ENCODE data around the gene DOCK2.

The DOCK2 gene

GRCh38 chr5:169901896-169902295 is 264.8 kb downstream of the DOCK2 start:
- Histone ChIP-seq H3K4me1 (ENCODE audit: control insufficient read depth, low read length) (no peaks in the 10 kb centered on the region), H3K4me2 (ENCODE audit: low read length) (no peak overlapping the region), H3K27me3 (ENCODE audit: control insufficient read depth, low read length) (no peaks in the 10 kb centered on the region), H3F3A (ENCODE audit: control insufficient read depth, insufficient read depth) (no peaks in the 10 kb centered on the region), H3K4me3 (ENCODE audit: low read length) (no peak overlapping the region), H4K20me1 (ENCODE audit: control insufficient read depth, insufficient read depth, low read depth, low read length) (no peaks in the 10 kb centered on the region), H3K79me2 (ENCODE audit: control insufficient read depth, low read length) (no peaks in the 10 kb centered on the region), H3K27ac (ENCODE audit: low read depth, low read length) (no peak overlapping the region), H3K9me3 (ENCODE audit: control insufficient read depth, insufficient read depth, low read length) (no peaks in the 10 kb centered on the region), H3K9me2 (replicated peaks; ENCODE audit: control insufficient read depth, low read length) (no peaks in the 10 kb centered on the region), H3K36me3 (ENCODE audit: control insufficient read depth, low read length) (peaks cover 9% of the 10 kb centered on the region)
- TF ChIP-seq CTCF (IDR thresholded peaks at IDR 0.05; ENCODE audit: low read depth, low read length, poor library complexity, severe bottlenecking) (no peak), EZH2phosphoT487 (IDR thresholded peaks at IDR 0.05; ENCODE audit: borderline replicate concordance, low read length) (no peak)

GRCh38 chr5:169904059-169904458 is 267.0 kb downstream of the DOCK2 start:
- Histone ChIP-seq H3K9me2 (replicated peaks; ENCODE audit: control insufficient read depth, low read length) (no peaks in the 10 kb centered on the region), H4K20me1 (ENCODE audit: control insufficient read depth, insufficient read depth, low read depth, low read length) (no peaks in the 10 kb centered on the region), H3K9me3 (ENCODE audit: control insufficient read depth, insufficient read depth, low read length) (no peaks in the 10 kb centered on the region), H3K4me1 (ENCODE audit: control insufficient read depth, low read length) (no peaks in the 10 kb centered on the region), H3F3A (ENCODE audit: control insufficient read depth, insufficient read depth) (no peaks in the 10 kb centered on the region), H3K27ac (ENCODE audit: low read depth, low read length) (no peak overlapping the region), H3K79me2 (ENCODE audit: control insufficient read depth, low read length) (no peaks in the 10 kb centered on the region), H3K27me3 (ENCODE audit: control insufficient read depth, low read length) (no peaks in the 10 kb centered on the region), H3K4me3 (ENCODE audit: low read length) (no peak overlapping the region), H3K36me3 (ENCODE audit: control insufficient read depth, low read length) (peaks cover 6% of the 10 kb centered on the region), H3K4me2 (ENCODE audit: low read length) (no peak overlapping the region)
- no peak for TF ChIP-seq CTCF (IDR thresholded peaks at IDR 0.05; ENCODE audit: low read depth, low read length, poor library complexity, severe bottlenecking)

- no peaks in the 10 kb centered on the region for H3K79me2 ChIP-seq (ENCODE audit: control insufficient read depth, low read length)
- no peak overlapping the region for H3K4me3 ChIP-seq (ENCODE audit: low read length)
- no peaks in the 10 kb centered on the region for H3K27me3 ChIP-seq (ENCODE audit: control insufficient read depth, low read length)
- no peak overlapping the region for H3K4me2 ChIP-seq (ENCODE audit: low read length)
- H3K9me3 ChIP-seq (ENCODE audit: control insufficient read depth, insufficient read depth, low read length): no peaks in the 10 kb centered on the region
- peaks cover 1% of the 10 kb centered on the region for H3K36me3 ChIP-seq (ENCODE audit: control insufficient read depth, low read length)
- H3K9me2 ChIP-seq (replicated peaks; ENCODE audit: control insufficient read depth, low read length): no peaks in the 10 kb centered on the region
- TF ChIP-seq CTCF (IDR thresholded peaks at IDR 0.05; ENCODE audit: low read depth, low read length, poor library complexity, severe bottlenecking) (no peak), EZH2phosphoT487 (IDR thresholded peaks at IDR 0.05; ENCODE audit: borderline replicate concordance, low read length) (no peak)
- H4K20me1 ChIP-seq (ENCODE audit: control insufficient read depth, insufficient read depth, low read depth, low read length): no peaks in the 10 kb centered on the region
- no peaks in the 10 kb centered on the region for H3K4me1 ChIP-seq (ENCODE audit: control insufficient read depth, low read length)
- H3K27ac ChIP-seq (ENCODE audit: low read depth, low read length): no peak overlapping the region
- H3F3A ChIP-seq (ENCODE audit: control insufficient read depth, insufficient read depth): no peaks in the 10 kb centered on the region
Observed at GRCh38 chr5:169904508-169904907, 267.4 kb downstream of the DOCK2 start.

GRCh38 chr5:169905017-169905416 is 267.9 kb downstream of the DOCK2 start:
- no peaks in the 10 kb centered on the region for H3K4me1 ChIP-seq (ENCODE audit: control insufficient read depth, low read length)
- no peaks in the 10 kb centered on the region for H4K20me1 ChIP-seq (ENCODE audit: control insufficient read depth, insufficient read depth, low read depth, low read length)
- H3K4me3 ChIP-seq (ENCODE audit: low read length): no peak overlapping the region
- H3K27ac ChIP-seq (ENCODE audit: low read depth, low read length): no peak overlapping the region
- TF ChIP-seq CTCF (IDR thresholded peaks at IDR 0.05; ENCODE audit: low read depth, low read length, poor library complexity, severe bottlenecking) (no peak), EZH2phosphoT487 (IDR thresholded peaks at IDR 0.05; ENCODE audit: borderline replicate concordance, low read length) (no peak)
- no peaks in the 10 kb centered on the region for H3K79me2 ChIP-seq (ENCODE audit: control insufficient read depth, low read length)
- no peaks in the 10 kb centered on the region for H3K36me3 ChIP-seq (ENCODE audit: control insufficient read depth, low read length)
- H3K9me3 ChIP-seq (ENCODE audit: control insufficient read depth, insufficient read depth, low read length): no peaks in the 10 kb centered on the region
- no peaks in the 10 kb centered on the region for H3K9me2 ChIP-seq (replicated peaks; ENCODE audit: control insufficient read depth, low read length)
- H3K27me3 ChIP-seq (ENCODE audit: control insufficient read depth, low read length): no peaks in the 10 kb centered on the region
- no peaks in the 10 kb centered on the region for H3F3A ChIP-seq (ENCODE audit: control insufficient read depth, insufficient read depth)
- H3K4me2 ChIP-seq (ENCODE audit: low read length): no peak overlapping the region

Data from DOHH2 (cell line).